Embryonic facial prominence (tissue), 1 donor: ENCODE results near the gene PTRHD1.

Experiments used
- DNase-seq: peaks from one replicate; pipeline ENCODE4 v3.0.0-alpha.2; 2016; ENCODE audit errors: extremely low spot score

The PTRHD1 gene

GRCh38 chr2:24830351-24830750 lies 37.2 kb upstream of the PTRHD1 start:
- DNase-seq = no peak

GRCh38 chr2:24828238-24828996 lies 35.2 kb upstream of the PTRHD1 start:
- no peak for DNase-seq

GRCh38 chr2:24827321-24828237 lies 34.4 kb upstream of the PTRHD1 start:
- DNase-seq = peak; percentile 66

- DNase-seq = no peak
Measured at GRCh38 chr2:24826773-24827145, 33.6 kb upstream of the PTRHD1 start.

DNA sequence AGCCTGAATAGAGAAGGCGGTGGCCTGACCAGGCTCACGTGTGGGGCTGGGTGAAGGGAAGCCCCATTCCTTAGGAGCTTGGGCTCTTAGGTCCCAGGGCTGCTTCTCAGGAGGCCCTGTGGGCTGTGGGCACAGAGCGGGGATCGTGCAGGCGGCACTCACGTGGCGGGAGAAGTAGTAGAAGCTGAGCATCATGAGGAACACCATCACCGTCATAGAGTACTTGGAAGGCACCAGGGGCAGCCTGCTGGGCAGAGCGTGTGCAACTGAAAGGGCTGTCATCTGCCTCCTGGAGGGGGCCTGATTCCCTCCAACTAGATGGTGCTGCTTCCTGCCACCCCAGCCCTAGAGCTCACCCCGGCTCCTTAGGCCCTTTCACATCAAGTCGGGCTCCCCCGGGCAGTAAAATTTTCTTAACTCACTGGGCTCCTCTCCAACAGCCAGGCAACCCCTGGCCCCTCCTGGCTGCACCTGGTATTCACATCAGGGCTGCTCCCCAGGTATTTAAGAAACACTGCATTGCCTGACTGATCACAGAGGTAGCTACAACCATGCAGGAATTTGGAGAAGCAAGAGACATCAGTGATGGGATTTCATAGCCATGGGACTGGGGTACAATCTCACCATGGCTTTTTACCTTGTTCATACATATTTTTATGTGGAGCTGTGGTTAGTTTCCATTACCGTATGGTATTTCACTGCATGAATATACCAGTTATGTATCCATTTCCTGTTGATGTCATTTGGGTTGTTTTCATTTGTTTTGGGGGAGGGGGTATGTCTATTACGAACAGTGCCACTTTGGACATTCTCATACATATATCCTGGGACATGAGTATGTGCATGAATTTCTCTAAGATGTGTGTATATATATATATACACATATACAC lies 32.9 kb upstream of the PTRHD1 start:
- DNase-seq = no peak

DNA sequence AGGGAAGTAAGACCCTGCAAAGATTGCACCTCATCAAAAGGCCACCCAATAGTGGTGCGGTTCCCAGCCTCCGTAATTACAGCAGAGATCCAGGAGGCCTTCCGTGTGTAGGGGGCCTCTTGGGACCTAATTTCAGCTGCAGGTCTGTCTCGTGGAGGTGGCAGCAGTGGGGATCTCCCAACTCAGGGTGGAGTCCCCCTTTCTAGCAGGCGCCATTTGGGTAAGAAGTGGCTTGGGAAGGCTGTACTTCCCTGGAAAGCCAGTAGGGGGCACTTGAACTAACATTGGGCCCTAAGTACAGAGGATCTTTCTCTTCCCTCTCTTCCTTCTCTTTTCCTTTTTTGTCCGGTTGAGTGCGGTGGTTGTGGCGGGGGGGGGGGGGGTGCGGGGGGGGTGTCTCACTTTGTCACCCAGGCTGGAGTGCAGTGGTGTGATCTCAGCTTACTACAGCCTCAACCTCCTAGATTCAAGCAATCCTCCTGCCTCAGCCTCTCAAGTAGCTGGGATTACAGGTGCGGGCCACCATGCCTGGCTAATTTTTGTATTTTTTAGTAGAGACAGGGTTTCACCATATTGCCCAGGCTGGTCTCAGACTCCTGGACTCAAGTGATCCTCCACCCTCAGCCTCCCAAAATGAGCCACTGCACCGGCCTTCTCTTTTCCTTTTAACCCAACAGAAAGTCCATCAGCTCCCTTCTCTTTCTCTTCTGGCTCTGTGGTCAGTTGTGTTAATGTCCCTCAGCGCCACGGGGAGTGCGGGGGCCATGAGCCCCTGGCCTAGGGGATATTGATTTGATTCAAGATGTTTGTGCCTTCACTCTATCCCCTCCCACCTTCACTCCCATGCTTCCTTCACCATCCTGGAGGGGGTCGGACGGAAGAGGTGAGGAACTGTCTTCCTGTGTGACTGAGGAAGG lies 32.0 kb upstream of the PTRHD1 start:
- DNase-seq = no peak

DNA sequence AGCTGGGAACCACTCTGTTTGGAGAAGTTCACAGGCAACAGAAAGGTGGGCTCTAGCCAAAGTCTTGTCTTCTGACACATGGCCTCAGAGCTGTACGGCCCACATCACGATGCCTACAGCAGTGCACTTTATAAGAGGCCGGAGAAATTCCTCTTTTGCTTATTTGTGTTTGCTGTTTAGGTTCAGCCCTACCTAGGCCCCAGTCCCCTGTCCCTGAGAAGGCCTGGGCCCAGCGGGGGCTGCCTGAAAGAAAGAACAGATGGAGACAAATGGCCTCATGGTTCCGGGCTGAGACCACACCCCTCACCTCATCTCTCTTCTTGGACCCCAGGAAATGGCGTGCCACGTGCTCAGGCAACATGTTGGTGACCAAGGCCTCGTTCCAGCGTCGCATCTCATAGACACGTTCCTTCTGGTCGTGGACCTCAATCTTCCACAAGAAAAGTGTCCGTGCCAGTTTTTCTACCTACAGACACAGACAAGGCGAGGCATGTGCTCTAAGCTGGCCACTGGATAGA lies 30.9 kb upstream of the PTRHD1 start:
- DNase-seq = no peak

DNA sequence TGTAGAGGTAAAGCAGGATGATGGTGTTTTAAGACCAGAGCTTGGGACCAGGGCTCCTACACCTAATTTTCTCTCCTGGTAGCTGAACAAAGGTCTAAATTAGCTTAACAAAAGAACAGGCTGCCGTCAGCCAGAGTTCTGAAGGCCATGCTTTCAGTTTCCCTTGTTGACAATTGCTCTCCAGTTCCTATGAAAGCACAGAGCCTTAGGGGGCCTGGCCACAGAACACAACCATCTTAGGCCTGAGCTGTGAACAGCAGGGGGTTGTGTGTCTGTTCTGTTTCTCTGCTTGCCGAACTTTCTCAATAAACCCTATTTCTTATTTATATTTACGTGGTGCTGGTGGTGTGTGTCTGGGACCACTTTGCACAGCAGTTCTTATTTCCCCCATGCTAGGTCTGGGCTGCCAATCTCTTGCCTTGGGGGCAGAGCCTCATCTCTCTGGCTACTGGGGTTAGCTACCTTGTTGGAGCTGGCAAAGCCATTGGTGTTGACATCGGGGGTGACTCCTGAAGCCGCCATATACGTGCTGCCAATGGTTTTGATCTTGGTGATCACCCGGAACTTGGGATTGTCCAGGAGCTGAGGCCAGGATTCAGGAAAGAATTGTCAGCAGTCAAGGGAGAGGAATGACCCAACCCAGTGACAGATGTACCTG lies 29.0 kb upstream of the PTRHD1 start:
- no peak for DNase-seq

GRCh38 chr2:24821433-24821891 lies 28.3 kb upstream of the PTRHD1 start:
- no peak for DNase-seq

DNA sequence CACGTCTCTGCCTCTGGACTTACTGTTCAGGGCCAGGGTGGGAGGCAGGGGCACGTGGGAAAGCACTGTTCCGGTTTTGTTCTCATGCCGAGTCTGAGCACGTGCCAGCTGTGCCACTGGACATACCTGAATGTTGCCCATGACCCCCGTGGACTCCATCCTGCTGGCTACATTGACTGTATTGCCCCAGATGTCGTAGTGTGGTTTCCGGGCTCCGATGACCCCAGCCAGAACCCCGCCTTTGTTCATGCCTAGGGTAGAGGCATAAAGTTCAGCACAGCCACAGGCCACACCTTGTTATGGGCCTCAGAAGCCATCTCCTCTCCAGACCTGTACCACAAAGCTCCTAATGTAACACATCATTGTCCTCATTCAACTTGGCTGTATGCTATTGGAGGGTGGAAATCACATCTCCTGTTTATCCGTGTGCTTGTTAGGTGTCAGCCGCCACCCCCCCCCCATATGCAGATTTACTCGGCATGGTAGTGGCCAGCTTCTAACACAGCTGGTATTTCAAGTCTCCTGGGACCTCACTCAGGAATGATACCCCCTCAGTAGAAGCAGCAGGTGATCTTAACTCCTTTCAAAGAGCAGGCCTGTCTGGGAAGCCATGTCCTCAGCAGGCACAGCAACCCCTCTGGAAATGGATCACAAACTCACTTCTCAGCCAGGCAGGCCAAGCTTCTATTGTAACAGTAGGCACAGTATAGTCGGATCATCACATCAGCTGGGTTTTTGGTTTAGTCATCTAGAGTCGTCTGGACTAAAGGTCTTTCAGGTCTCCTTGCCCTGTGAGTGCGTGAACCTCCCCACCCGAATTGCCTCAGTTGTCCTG lies 27.6 kb upstream of the PTRHD1 start:
- no peak for DNase-seq

DNA sequence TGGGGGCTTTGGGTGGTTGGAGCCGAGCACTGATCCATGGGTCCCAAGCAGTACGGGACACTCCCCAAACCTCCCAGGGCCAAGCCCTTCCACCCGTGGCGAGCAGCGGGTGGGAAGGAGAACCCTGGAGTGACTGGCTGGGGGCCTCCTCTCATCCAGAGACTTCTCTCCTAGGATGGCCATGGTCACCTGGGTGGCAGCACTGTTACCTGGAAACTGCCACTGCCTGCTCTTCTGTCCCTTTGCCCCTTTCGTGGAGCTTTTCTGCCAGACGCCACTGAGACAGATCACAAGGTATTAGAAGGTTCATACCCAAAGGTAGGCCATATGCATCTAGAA lies 27.0 kb upstream of the PTRHD1 start:
- DNase-seq = no peak

GRCh38 chr2:24819442-24820174 lies 26.4 kb upstream of the PTRHD1 start:
- no peak for DNase-seq

- DNase-seq = no peak
Measured at GRCh38 chr2:24818721-24819167, 25.6 kb upstream of the PTRHD1 start.

DNA sequence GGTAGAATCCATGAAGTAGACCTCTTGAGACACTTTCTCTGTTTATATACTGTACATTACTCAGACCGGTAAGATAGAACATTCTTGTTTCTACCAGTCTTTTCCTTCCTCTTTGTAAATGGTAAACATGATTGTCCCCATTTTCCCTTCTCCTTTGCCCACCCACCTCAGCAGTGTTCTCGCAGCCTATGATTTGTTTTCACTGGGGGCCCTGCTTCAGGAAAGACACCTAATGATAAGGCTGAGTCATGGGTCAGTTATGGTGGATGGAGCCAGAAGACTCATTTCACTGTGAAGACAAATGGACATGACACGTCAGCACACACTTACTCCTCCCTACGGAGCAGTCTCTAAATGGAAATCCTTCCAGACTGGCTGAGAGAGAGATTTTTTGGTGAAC lies 23.7 kb upstream of the PTRHD1 start:
- DNase-seq = no peak

DNA sequence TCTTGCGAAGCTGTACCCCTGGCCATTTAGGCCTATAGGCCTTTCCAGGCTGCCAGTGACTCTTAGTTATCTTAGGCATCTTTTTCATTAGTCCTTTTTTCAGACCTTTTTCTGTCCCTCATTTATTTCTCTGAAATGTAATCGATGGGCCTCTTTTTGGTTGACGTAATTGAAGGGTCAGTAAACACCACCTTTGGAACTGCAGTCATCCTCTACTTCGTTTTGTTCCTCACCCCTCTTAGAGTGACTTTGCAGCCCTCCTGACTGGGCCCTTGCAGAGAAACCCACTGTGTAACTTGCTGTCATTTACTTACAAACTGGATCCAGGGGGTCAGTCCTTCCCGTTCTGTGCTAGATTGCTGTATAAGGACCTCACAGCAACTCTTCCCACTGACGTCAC lies 23.2 kb upstream of the PTRHD1 start:
- DNase-seq = no peak

- DNase-seq = no peak
Measured at GRCh38 chr2:24815171-24815570, 22.0 kb upstream of the PTRHD1 start.

DNA sequence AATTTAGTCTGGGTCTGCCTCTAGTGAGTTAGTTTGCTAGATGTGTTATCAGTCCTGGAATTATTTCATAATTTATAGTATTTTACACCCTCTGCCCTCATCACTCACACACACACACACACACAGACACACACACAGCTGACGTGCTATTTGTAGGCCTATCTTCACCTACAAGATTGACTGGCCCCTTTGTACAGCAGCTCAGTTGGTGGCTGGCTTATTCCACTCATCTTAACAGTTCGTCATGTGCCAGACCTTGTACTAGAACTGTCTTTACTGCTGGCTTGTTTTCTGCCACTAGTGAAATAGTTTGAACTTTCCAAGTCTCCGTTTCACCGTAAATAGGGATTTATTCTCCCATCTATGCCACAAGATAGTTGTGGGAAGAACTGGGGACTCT lies 21.3 kb upstream of the PTRHD1 start:
- DNase-seq = no peak

GRCh38 chr2:24813691-24814137 lies 20.5 kb upstream of the PTRHD1 start:
- DNase-seq = no peak
